ENCODE results near the gene MAP2K6. TPM values are rescaled to one million over a fixed set of nuclear protein-coding genes. Genes with fewer than 3 reads are reported as not detected.

The MAP2K6 gene
- polyA plus RNA-seq, 1 of the 3 experiments (the other 2 are of a cell fraction), result 6.7 TPM

DNA sequence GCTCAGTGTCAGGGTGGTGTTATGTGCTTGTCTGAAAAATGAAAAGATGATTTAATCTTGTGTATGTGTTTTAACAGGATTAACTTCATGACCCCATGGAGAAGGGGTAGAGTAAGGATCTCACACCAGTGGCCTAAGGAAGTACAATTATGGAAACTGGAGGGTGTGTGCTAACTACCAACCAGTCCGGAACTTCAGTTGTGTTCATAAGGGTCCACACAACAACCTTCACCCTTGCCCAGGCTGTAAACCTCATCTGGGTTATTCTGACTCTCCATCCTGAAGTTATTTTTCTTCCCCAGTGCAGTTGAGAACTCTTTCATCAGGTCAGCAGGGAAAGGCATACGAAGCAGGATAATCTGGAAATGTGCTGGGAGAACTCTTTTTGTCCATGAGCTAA is 158.9 kb downstream of the MAP2K6 start:
- H3K4me1 ChIP-seq (ENCODE audit: control insufficient read depth in 1 of 2, insufficient read depth in 2 of 2, low read depth in 1 of 2, low read length in 1 of 2), result peaks cover 6 to 23% of the 10 kb centered on the region in 2 experiments; a peak in 3 of 4 replicates
- H3K9me2 ChIP-seq, result no peaks in the 10 kb centered on the region
- POLR2A ChIA-PET, result no interaction called here
- no peak overlapping the region for H3K9ac ChIP-seq
- H3K36me3 ChIP-seq (replicated peaks in 1 of 2; ENCODE audit: control insufficient read depth in 1 of 2, insufficient read depth in 2 of 2, low read length in 1 of 2), result no peaks in the 10 kb centered on the region
- peaks cover 17% of the 10 kb centered on the region for H3F3A ChIP-seq (replicated peaks; ENCODE audit: insufficient read depth)
- no peak overlapping the region for H2AFZ ChIP-seq (ENCODE audit: low read depth)
- H3K27ac ChIP-seq (ENCODE audit: low read depth in 2 of 2, low read length in 1 of 2), result no peak overlapping the region
- H3K79me2 ChIP-seq (ENCODE audit: insufficient read depth), result no peaks in the 10 kb centered on the region
- H4K20me1 ChIP-seq (ENCODE audit: insufficient read depth), result no peaks in the 10 kb centered on the region
- no peaks in the 10 kb centered on the region for H3K9me3 ChIP-seq
- WGBS (ENCODE audit: low lambda C conversion rate), result 90% methylated on average over 2 of the region's 2 CpGs
- H3K27me3 ChIP-seq (ENCODE audit: insufficient read depth), result no peaks in the 10 kb centered on the region
- no peak for DNase-seq
- H3K4me3 ChIP-seq (ENCODE audit: low read depth in 2 of 2, low read length in 1 of 2), result no peak overlapping the region
- TF ChIP-seq, protein P1, sequence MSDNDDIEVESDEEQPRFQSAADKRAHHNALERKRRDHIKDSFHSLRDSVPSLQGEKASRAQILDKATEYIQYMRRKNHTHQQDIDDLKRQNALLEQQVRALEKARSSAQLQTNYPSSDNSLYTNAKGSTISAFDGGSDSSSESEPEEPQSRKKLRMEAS (IDR thresholded peaks at IDR 0.05; ENCODE audit: low read depth), result no peak
- TF ChIP-seq RXRA (IDR thresholded peaks at IDR 0.05; ENCODE audit: borderline replicate concordance, low read depth) (no peak), RCOR1 (IDR thresholded peaks at IDR 0.05; ENCODE audit: low read length) (no peak), ELF1 (IDR thresholded peaks at IDR 0.05) (no peak), TCF12 (IDR thresholded peaks at IDR 0.05) (no peak), GABPA (IDR thresholded peaks at IDR 0.05; ENCODE audit: low read depth) (no peak)
- TF ChIP-seq, protein P2, sequence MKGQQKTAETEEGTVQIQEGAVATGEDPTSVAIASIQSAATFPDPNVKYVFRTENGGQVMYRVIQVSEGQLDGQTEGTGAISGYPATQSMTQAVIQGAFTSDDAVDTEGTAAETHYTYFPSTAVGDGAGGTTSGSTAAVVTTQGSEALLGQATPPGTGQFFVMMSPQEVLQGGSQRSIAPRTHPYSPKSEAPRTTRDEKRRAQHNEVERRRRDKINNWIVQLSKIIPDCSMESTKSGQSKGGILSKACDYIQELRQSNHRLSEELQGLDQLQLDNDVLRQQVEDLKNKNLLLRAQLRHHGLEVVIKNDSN (IDR thresholded peaks at IDR 0.05; ENCODE audit: borderline replicate concordance, low read depth), result no peak
- CTCF ChIA-PET, result interaction anchor here (1.0 to 1.4 kb wide), 3 partner anchors 24 to 980 kb away, joined by 3 to 5 read pairs (median 3); no protein-coding TSS in a partner anchor
- no peak overlapping the region for H3K4me2 ChIP-seq

DNA sequence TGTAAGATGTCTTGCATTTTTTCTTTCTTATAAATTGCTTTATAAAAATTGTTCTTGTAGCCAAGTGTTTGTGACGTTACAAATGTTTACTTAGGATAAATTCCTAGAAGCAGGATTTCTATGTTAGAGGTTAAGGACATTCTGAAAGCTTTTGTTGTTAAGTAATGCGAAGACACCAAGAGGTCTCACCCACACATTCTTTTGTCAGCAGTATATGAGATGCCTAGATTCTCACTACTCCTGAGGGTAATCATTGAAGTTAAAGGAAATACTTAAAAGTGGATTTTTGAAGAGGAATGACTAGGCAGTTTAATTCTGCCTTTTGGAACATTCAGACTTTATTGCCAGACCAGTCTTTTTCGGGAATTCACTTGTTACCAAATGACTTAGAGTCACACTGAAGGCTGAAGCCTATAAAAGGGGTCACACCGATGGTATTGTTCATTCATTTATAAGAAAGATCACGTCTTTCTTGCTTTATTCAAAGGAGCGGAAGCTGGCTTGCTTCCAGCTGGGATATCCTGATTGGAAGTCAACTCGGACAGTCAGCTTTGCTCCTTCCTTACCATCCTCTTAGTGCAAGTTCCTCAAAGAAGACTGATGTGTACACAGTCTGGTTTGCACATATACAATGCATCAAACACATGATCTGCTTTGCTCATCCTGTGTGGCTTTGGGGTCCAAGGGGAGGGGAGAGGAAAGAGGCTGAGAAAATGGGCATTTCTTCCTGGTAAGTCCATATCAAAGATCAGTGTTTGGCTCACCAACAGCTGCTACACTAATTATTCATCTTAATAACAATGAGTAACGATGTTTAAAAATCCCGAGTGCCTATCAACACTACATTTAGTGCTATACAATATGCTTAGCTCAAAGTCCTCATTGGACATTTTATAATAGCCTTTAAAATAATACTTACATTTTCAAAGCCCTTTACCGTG is 160.0 kb downstream of the MAP2K6 start:
- ChIA-PET POLR2A (no interaction called here), CTCF (interaction anchor here (1.3 to 3.5 kb wide), 6 partner anchors 33 to 1055 kb away, joined by 3 to 13 read pairs (median 4); no protein-coding TSS in a partner anchor)

More for the DNA sequence above, 160.0 kb downstream of the MAP2K6 start:
- Histone ChIP-seq H3K4me3 (ENCODE audit: low read depth in 2 of 2, low read length in 1 of 2) (no peak overlapping the region), H4K20me1 (ENCODE audit: insufficient read depth) (no peaks in the 10 kb centered on the region), H3K4me2 (peak overlapping the region; percentile 1; the same call in 1 of the 2 replicates), H3K9me3 (no peaks in the 10 kb centered on the region), H3F3A (replicated peaks; ENCODE audit: insufficient read depth) (peaks cover 17% of the 10 kb centered on the region), H3K4me1 (ENCODE audit: control insufficient read depth in 1 of 2, insufficient read depth in 2 of 2, low read depth in 1 of 2, low read length in 1 of 2) (peaks cover 3 to 23% of the 10 kb centered on the region in 2 experiments; a peak in 3 of 4 replicates), H3K27me3 (ENCODE audit: insufficient read depth) (no peaks in the 10 kb centered on the region), H3K79me2 (ENCODE audit: insufficient read depth) (no peaks in the 10 kb centered on the region), H2AFZ (ENCODE audit: low read depth) (no peak overlapping the region), H3K27ac (ENCODE audit: low read depth in 2 of 2, low read length in 1 of 2) (peak overlapping the region in 1 of 2 experiments; percentile 11; a peak in 2 of 4 replicates), H3K36me3 (replicated peaks in 1 of 2; ENCODE audit: control insufficient read depth in 1 of 2, insufficient read depth in 2 of 2, low read length in 1 of 2) (no peaks in the 10 kb centered on the region), H3K9me2 (no peaks in the 10 kb centered on the region), H3K9ac (no peak overlapping the region)
- DNase-seq, result no peak
- WGBS (ENCODE audit: low lambda C conversion rate), result 77% methylated on average over 10 of the region's 10 CpGs
- TF ChIP-seq, protein P3, sequence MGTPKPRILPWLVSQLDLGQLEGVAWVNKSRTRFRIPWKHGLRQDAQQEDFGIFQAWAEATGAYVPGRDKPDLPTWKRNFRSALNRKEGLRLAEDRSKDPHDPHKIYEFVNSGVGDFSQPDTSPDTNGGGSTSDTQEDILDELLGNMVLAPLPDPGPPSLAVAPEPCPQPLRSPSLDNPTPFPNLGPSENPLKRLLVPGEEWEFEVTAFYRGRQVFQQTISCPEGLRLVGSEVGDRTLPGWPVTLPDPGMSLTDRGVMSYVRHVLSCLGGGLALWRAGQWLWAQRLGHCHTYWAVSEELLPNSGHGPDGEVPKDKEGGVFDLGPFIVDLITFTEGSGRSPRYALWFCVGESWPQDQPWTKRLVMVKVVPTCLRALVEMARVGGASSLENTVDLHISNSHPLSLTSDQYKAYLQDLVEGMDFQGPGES (IDR thresholded peaks at IDR 0.05; ENCODE audit: low read depth, low read length), result no peak
- TF ChIP-seq GABPA (IDR thresholded peaks at IDR 0.05; ENCODE audit: low read depth), result no peak
- TF ChIP-seq, protein P4, sequence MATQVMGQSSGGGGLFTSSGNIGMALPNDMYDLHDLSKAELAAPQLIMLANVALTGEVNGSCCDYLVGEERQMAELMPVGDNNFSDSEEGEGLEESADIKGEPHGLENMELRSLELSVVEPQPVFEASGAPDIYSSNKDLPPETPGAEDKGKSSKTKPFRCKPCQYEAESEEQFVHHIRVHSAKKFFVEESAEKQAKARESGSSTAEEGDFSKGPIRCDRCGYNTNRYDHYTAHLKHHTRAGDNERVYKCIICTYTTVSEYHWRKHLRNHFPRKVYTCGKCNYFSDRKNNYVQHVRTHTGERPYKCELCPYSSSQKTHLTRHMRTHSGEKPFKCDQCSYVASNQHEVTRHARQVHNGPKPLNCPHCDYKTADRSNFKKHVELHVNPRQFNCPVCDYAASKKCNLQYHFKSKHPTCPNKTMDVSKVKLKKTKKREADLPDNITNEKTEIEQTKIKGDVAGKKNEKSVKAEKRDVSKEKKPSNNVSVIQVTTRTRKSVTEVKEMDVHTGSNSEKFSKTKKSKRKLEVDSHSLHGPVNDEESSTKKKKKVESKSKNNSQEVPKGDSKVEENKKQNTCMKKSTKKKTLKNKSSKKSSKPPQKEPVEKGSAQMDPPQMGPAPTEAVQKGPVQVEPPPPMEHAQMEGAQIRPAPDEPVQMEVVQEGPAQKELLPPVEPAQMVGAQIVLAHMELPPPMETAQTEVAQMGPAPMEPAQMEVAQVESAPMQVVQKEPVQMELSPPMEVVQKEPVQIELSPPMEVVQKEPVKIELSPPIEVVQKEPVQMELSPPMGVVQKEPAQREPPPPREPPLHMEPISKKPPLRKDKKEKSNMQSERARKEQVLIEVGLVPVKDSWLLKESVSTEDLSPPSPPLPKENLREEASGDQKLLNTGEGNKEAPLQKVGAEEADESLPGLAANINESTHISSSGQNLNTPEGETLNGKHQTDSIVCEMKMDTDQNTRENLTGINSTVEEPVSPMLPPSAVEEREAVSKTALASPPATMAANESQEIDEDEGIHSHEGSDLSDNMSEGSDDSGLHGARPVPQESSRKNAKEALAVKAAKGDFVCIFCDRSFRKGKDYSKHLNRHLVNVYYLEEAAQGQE (IDR thresholded peaks at IDR 0.05; ENCODE audit: low read depth, low read length), result no peak
- no peak for TF ChIP-seq GATA2 (CRISPR knock-in tag; IDR thresholded peaks at IDR 0.05)
